Left ventricle myocardium inferior (tissue), 1 donor: ENCODE data around the gene LEP. TPM values are rescaled to one million over a fixed set of nuclear protein-coding genes. Genes with fewer than 3 reads are reported as not detected.

Source experiments
- DNase-seq: peaks from one replicate; pipeline ENCODE4 v3.0.0-alpha.2; 2020
- H3K27ac ChIP-seq: fragments of 200-600 bp; replicated peaks from 2 replicates; pipeline ENCODE4 v1.8.0; 2021
- H3K27me3 ChIP-seq: fragments of 200-600 bp; 2 replicates; pipeline ENCODE4 v1.8.0; 2021; ENCODE audit warnings: low read depth
- H3K36me3 ChIP-seq: fragments of 200-600 bp; 2 replicates; pipeline ENCODE4 v1.8.0; 2021
- H3K4me1 ChIP-seq: fragments of 200-600 bp; 2 replicates; pipeline ENCODE4 v1.8.0; 2021
- H3K4me3 ChIP-seq: fragments of 200-600 bp; 2 replicates; pipeline ENCODE4 v1.8.0; 2021; ENCODE audit warnings: mild to moderate bottlenecking, moderate library complexity
- H3K9me3 ChIP-seq: fragments of 200-600 bp; replicated peaks from 2 replicates; pipeline ENCODE4 v1.8.0; 2021
- intact Hi-C: fragments of 100-400 bp; cut with micrococcal nuclease; formaldehyde crosslinking; loops from one replicate; pipeline ENCODE4 v1.11.0; 2022
- total RNA-seq: library from RNA; stranded (reverse); fragmentation: NEBNext Ultra II Directional; extraction: Animal tissue kit (Norgen Biotek cat#: 25700); gene quantifications from one replicate; pipeline ENCODE4 v1.2.1, GENCODE V29; 2021
- TF ChIP-seq, protein P1 (sequence below): fragments of 200-600 bp; IDR thresholded peaks from 2 replicates; pipeline ENCODE4 v1.8.0; 2021; ENCODE audit warnings: antibody characterized with exemption, mild to moderate bottlenecking, borderline replicate concordance
- donor health status: DM: no; HTN: yes; CAD: no; lungs with severe emphysema.

Gene LEP
- total RNA-seq, 1 donor from 2014 or later, result 0.14 TPM

DNA sequence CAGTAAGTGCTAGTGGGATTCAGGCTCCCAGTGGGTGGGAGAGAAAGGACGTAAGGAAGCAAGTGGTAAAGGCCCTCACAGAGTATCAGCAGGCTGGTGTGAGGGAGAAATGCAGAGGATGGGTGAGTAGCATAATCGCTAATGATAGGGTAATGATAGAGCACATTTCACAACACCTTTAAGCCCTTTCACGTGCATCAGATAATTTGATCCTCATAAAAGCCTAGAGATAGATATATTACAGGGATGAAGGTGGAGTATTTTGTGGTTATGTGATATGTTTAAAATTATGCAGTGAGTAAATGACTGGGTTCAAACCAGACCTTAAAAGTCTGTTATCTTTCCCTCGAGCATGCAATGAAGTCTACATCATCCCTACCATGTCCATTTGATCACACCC is 10.3 kb downstream of the LEP start:
- Histone ChIP-seq H3K4me1 (no peaks in the 10 kb centered on the region), H3K4me3 (no peak overlapping the region), H3K9me3 (no peaks in the 10 kb centered on the region), H3K27me3 (peaks cover 82% of the 10 kb centered on the region), H3K27ac (no peak overlapping the region), H3K36me3 (no peaks in the 10 kb centered on the region)
- TF ChIP-seq, protein P1, sequence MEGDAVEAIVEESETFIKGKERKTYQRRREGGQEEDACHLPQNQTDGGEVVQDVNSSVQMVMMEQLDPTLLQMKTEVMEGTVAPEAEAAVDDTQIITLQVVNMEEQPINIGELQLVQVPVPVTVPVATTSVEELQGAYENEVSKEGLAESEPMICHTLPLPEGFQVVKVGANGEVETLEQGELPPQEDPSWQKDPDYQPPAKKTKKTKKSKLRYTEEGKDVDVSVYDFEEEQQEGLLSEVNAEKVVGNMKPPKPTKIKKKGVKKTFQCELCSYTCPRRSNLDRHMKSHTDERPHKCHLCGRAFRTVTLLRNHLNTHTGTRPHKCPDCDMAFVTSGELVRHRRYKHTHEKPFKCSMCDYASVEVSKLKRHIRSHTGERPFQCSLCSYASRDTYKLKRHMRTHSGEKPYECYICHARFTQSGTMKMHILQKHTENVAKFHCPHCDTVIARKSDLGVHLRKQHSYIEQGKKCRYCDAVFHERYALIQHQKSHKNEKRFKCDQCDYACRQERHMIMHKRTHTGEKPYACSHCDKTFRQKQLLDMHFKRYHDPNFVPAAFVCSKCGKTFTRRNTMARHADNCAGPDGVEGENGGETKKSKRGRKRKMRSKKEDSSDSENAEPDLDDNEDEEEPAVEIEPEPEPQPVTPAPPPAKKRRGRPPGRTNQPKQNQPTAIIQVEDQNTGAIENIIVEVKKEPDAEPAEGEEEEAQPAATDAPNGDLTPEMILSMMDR, result no peak
- no peak for DNase-seq
- intact Hi-C loops, result no loop called here

- intact Hi-C loops, result no loop called here
These were observed 12.6 kb downstream of the LEP start for GRCh38 chr7:128253701-128254100.

DNA sequence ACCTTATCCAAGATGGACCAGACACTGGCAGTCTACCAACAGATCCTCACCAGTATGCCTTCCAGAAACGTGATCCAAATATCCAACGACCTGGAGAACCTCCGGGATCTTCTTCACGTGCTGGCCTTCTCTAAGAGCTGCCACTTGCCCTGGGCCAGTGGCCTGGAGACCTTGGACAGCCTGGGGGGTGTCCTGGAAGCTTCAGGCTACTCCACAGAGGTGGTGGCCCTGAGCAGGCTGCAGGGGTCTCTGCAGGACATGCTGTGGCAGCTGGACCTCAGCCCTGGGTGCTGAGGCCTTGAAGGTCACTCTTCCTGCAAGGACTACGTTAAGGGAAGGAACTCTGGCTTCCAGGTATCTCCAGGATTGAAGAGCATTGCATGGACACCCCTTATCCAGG is 13.4 kb downstream of the LEP start:
- Histone ChIP-seq H3K4me1 (no peaks in the 10 kb centered on the region), H3K9me3 (no peaks in the 10 kb centered on the region), H3K36me3 (no peaks in the 10 kb centered on the region), H3K27ac (no peak overlapping the region), H3K27me3 (peaks cover 68% of the 10 kb centered on the region), H3K4me3 (no peak overlapping the region)
- DNase-seq, result no peak
- TF ChIP-seq, protein P1, result no peak
- intact Hi-C loops, result no loop called here

More at GRCh38 chr7:128253701-128254100, 12.6 kb downstream of the LEP start:
- no peak overlapping the region for H3K27ac ChIP-seq
- no peaks in the 10 kb centered on the region for H3K4me1 ChIP-seq
- peaks cover 73% of the 10 kb centered on the region for H3K27me3 ChIP-seq
- H3K9me3 ChIP-seq, result no peaks in the 10 kb centered on the region
- no peak for DNase-seq
- H3K4me3 ChIP-seq, result no peak overlapping the region
- TF ChIP-seq, protein P1, result no peak
- no peaks in the 10 kb centered on the region for H3K36me3 ChIP-seq

GRCh38 chr7:128255271-128255670 is 14.2 kb downstream of the LEP start:
- TF ChIP-seq, protein P1, result no peak

GRCh38 chr7:128257458-128257857 is 16.4 kb downstream of the LEP start:
- TF ChIP-seq, protein P1, result no peak
- Histone ChIP-seq H3K4me3 (no peak overlapping the region), H3K9me3 (no peaks in the 10 kb centered on the region), H3K36me3 (no peaks in the 10 kb centered on the region), H3K27me3 (peaks cover 48% of the 10 kb centered on the region), H3K27ac (no peak overlapping the region), H3K4me1 (no peaks in the 10 kb centered on the region)
- intact Hi-C loops, result no loop called here
- no peak for DNase-seq

More at GRCh38 chr7:128255271-128255670, 14.2 kb downstream of the LEP start:
- Histone ChIP-seq H3K36me3 (no peaks in the 10 kb centered on the region), H3K4me1 (no peaks in the 10 kb centered on the region), H3K9me3 (no peaks in the 10 kb centered on the region), H3K4me3 (no peak overlapping the region), H3K27ac (no peak overlapping the region), H3K27me3 (peaks cover 61% of the 10 kb centered on the region)
- DNase-seq, result no peak
- intact Hi-C loops, result no loop called here
